ENCODE measurements around the gene MUC4. TPM values are rescaled to one million over a fixed set of nuclear protein-coding genes. Genes with fewer than 3 reads are reported as not detected.

The MUC4 gene
- total RNA-seq, 4 donors from 2014 or later: not detected

- Histone ChIP-seq H3K27me3 (no peaks in the 10 kb centered on the region), H3K9me3 (no peaks in the 10 kb centered on the region), H3K4me3 (no peak overlapping the region), H3K4me1 (peaks cover 0 to 11% (median 4%) of the 10 kb centered on the region in 4 donors), H3K36me3 (no peaks in the 10 kb centered on the region), H3K27ac (no peak overlapping the region)
- WGBS, 2 donors: 67 to 71% methylated on average over 15 of the region's 15 CpGs
- no peak for DNase-seq (ENCODE audit: low spot score in 2 of 2)
- TF ChIP-seq POLR2A (IDR thresholded peaks at IDR 0.05) (no peak), EP300 (IDR thresholded peaks at IDR 0.05) (no peak), CTCF (IDR thresholded peaks at IDR 0.05) (no peak)
Observed at GRCh38 chr3:195856410-195857084, 44.8 kb upstream of the MUC4 start.

DNA sequence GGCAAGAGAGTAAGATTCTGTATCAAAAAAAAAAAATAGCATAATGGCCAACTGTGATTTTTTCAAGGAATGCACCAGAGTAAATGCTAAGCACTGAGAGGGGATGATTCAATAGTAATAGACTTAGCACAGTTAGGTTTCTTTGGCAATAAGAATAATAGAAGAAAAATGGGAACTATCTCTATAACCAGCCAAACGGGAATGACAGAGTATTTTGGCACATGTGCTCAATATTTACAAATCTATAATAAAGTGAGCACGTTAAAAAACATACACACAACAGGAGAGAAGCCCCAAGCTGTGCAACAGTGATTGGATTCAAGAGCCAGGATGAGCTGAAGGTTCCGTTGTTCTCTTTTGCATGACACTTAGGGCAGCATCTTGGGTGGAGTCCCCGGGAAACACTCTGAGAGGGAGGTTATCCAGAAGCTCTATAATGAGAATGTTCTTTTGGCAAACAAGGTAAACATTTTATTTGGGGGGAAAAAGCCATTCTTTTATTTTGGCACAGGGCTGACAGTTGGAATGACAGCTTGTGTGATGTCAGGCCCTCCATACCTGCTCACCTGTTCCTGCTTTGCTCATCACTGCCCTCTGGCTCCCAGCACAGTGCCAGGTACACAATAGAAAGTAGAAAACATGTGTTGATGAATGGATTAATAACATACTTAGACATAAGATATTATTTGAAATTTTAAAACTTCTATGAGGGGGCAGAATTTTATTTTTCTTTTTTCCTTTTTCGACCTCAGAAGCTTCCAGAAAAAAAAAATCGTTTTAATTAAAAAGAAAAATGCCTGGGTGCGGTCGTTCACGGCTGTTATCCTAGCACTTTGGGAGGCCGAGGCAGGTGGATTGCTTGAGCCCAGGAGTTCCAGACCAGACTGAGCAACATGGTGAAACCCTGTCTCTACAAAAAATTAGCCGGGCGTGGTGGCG lies 44.0 kb upstream of the MUC4 start:
- no peaks in the 10 kb centered on the region for H3K36me3 ChIP-seq
- WGBS, 2 donors: 74 to 78% methylated on average over 13 of the region's 13 CpGs
- H3K4me1 ChIP-seq: peaks cover 0 to 16% (median 4%) of the 10 kb centered on the region in 4 donors
- TF ChIP-seq POLR2A (IDR thresholded peaks at IDR 0.05): no peak
- TF ChIP-seq EP300 (IDR thresholded peaks at IDR 0.05): no peak
- no peak for TF ChIP-seq CTCF (IDR thresholded peaks at IDR 0.05)
- H3K9me3 ChIP-seq: no peaks in the 10 kb centered on the region
- no peak overlapping the region for H3K27ac ChIP-seq
- H3K27me3 ChIP-seq: no peaks in the 10 kb centered on the region
- no peak for DNase-seq (ENCODE audit: low spot score in 2 of 2)
- no peak overlapping the region for H3K4me3 ChIP-seq

- no peaks in the 10 kb centered on the region for H3K27me3 ChIP-seq
- H3K4me3 ChIP-seq: no peak overlapping the region
- H3K27ac ChIP-seq: no peak overlapping the region
- no peak for DNase-seq (ENCODE audit: low spot score in 2 of 2)
- peaks cover 0 to 14% (median 4%) of the 10 kb centered on the region in 4 donors for H3K4me1 ChIP-seq
- WGBS, 2 donors: 75 to 81% methylated on average over 9 of the region's 9 CpGs
- H3K9me3 ChIP-seq: no peaks in the 10 kb centered on the region
- no peaks in the 10 kb centered on the region for H3K36me3 ChIP-seq
- TF ChIP-seq POLR2A (IDR thresholded peaks at IDR 0.05) (no peak), EP300 (IDR thresholded peaks at IDR 0.05) (no peak), CTCF (IDR thresholded peaks at IDR 0.05) (no peak)
Observed at GRCh38 chr3:195854628-195855294, 43.0 kb upstream of the MUC4 start.

DNA sequence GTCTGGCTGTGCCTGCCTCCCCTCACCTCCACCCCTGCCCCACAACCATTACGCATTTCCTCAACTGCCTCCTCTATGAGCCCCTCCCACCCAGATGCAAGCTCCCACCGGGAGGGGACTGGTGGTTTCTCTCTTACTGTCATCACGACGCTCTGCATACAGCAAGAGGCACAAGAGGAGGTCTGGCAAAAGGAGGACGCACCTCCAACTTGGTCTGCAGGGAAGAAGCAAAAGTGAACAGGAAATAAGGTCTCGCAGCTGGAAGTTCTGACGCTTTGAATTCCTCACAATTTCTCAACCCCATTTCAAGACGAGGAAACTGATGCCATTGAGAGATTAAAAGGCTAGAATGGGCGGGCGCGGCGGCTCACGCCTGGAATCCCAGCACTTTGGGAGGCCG lies 42.3 kb upstream of the MUC4 start:
- no peaks in the 10 kb centered on the region for H3K36me3 ChIP-seq
- H3K27me3 ChIP-seq: no peaks in the 10 kb centered on the region
- H3K9me3 ChIP-seq: no peaks in the 10 kb centered on the region
- no peak overlapping the region for H3K27ac ChIP-seq
- no peak overlapping the region for H3K4me3 ChIP-seq
- no peak for DNase-seq (ENCODE audit: low spot score in 2 of 2)
- peaks cover 0 to 6% (median 1%) of the 10 kb centered on the region in 4 donors for H3K4me1 ChIP-seq
- 77 to 82% methylated on average over 14 of the region's 14 CpGs for WGBS, 2 donors
- TF ChIP-seq EP300 (IDR thresholded peaks at IDR 0.05) (no peak), POLR2A (IDR thresholded peaks at IDR 0.05) (no peak), CTCF (IDR thresholded peaks at IDR 0.05) (no peak)
